GM18868 (cell line): ENCODE measurements around the gene DRAXIN.

Source experiments
- ATAC-seq: cut with Tn5 transposase; IDR thresholded peaks from one replicate; pipeline ENCODE4 v1.9.1; 2021; ENCODE audit warnings: mild to moderate bottlenecking, moderate library complexity; ENCODE audit not compliant: unreplicated experiment

The DRAXIN gene

GRCh38 chr1:11684070-11684469 is 7.4 kb upstream of the DRAXIN start:
- ATAC-seq: no peak

GRCh38 chr1:11685210-11685752 is 6.2 kb upstream of the DRAXIN start:
- ATAC-seq: no peak

- ATAC-seq: no peak
Measured at GRCh38 chr1:11688506-11688905, 3.0 kb upstream of the DRAXIN start.

- no peak for ATAC-seq
Measured at GRCh38 chr1:11690397-11691301, 861 bp upstream of the DRAXIN start.

DNA sequence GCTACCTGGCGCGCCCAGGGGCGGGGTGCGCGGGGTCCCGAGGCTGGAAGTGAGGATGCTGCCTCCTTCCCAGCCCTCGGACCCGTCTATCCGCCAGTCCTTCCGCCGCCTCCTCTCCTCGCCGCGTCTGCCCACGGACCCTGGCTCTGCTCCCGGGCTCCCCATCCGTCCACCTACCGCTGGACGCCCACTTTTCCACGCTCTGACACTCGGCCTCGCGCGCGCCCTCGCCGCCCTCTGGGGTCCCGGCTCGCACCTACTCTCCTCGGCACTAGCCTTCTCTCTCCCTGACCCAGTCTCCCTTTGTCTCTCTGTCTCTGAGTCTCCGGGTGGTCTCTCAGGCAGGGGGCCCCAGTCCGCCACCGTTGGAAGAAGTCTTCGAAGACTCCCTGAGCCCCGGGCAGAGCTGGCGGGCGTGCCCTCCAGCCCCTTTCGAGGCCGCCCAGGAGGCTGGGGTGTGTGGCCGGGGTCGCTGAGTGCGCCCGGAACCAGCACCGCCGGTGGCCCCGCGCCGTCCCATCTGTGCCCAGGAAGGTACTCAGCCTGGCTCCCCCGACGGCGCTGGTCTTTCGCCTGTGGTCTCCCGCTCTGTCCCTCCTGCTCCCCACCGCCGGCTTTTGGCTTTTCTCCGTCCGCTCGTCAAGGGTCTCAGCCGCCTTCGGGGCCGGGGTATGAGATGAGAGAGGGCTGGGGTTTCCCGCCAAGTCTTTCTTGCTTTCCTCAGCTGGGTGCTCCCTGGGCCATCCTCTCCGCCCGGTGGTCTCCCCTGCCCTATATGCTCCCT is 610 bp downstream of the DRAXIN start:
- ATAC-seq: no peak

- ATAC-seq: no peak
Measured at GRCh38 chr1:11693024-11693590, 1.6 kb downstream of the DRAXIN start.

DNA sequence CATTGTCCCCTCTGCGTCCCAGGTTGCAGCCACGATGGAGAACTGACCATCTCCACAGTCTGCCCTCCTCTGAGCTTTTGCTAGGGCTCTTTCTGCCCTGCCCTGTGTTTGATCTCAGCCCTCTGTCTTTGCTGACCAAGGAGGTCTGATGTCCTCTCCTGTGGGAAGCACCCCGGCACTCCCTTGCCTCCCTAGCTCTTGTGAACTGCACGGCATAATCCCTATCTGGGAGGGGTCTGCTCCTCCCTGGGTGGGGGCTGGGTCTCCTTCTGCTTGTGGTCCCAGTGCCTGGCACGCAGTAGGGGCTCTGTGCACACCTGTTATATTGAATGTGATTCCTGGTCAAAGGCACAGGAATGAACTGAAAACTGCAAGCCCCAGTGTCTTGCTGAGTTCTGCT is 2.4 kb downstream of the DRAXIN start:
- no peak for ATAC-seq

GRCh38 chr1:11695861-11696260 is 4.4 kb downstream of the DRAXIN start:
- ATAC-seq: no peak

- ATAC-seq: no peak
Measured at GRCh38 chr1:11697188-11697892, 5.8 kb downstream of the DRAXIN start.

DNA sequence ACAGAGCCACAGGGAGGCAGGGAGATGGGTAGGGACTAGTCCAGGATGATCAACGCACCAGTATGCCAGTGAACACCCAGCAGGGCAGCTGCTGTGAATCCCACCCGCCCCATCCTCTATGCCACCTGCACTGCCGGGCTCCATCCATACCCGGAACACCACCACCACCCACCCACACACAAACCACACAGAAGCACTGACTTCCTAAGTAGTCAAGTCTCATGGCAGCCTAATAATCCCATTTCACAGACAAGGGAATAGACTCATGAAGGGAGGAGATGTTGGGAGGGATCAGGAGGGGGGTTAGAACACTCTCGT is 6.3 kb downstream of the DRAXIN start:
- no peak for ATAC-seq

- ATAC-seq: no peak
Measured at GRCh38 chr1:11700601-11701467, 9.3 kb downstream of the DRAXIN start.

DNA sequence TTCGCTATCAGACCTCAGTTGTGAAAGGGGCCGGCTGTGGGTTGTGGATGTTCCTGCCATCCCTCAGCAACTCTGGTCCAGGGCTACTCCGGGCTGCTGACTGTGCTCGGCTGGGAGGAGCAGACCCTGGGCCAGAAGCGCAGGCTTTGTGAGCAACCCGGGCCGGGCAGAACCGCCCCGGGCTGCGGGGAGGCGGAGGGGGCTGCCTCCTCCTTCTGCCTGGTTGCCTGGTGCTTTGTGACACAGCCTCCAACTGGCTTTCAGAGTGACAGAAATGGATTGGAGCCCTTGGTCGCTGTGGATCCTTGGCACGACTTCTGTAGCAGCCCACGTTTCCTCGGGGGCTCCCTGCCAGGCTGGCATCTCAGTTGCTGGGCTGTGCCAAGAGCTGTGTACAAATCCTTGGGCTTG is 10.0 kb downstream of the DRAXIN start:
- no peak for ATAC-seq

- no peak for ATAC-seq
Measured at GRCh38 chr1:11701981-11702803, 10.7 kb downstream of the DRAXIN start.

DNA sequence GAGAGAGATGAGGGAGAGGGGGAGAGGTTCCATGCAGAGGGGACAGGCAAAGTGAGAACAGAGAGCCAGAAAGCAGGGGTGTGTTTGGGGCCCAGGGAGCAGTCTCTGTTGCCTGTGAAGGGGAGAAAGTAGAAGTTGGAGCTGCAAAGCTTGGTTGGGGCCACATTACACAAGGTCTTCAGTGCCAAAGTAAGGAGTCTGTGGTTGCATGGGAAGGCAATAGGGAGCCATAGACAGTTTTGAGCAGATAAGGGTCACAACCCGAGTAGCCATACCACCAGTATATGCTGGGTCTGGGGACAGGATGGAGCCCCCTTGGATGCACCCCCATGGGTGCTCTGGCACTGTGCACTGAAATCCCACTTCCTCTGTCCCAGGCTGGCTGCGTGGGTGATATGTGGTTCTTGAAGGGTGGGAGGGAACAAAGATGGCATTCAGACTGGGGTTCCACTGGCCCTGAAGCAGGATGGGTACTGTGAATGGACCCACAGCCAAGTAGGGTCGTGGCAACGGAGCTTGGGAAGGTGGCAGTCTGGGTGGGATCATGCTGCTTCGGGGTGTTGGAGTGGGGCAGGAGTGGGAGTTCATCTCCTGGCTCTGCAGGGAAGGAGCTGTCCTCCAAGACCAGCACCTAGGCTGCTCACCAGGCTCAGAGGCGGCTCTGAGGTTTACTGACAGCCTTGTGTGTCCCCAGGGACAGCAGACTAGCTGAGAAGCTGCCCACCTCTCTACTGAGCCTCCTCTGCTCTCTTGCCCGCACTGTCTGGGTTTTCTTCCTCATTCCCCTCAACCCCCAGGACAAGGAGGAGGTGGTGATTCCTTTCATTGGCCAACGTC is 12.1 kb downstream of the DRAXIN start:
- ATAC-seq: no peak

- no peak for ATAC-seq
Measured at GRCh38 chr1:11704194-11704529, 12.7 kb downstream of the DRAXIN start.

DNA sequence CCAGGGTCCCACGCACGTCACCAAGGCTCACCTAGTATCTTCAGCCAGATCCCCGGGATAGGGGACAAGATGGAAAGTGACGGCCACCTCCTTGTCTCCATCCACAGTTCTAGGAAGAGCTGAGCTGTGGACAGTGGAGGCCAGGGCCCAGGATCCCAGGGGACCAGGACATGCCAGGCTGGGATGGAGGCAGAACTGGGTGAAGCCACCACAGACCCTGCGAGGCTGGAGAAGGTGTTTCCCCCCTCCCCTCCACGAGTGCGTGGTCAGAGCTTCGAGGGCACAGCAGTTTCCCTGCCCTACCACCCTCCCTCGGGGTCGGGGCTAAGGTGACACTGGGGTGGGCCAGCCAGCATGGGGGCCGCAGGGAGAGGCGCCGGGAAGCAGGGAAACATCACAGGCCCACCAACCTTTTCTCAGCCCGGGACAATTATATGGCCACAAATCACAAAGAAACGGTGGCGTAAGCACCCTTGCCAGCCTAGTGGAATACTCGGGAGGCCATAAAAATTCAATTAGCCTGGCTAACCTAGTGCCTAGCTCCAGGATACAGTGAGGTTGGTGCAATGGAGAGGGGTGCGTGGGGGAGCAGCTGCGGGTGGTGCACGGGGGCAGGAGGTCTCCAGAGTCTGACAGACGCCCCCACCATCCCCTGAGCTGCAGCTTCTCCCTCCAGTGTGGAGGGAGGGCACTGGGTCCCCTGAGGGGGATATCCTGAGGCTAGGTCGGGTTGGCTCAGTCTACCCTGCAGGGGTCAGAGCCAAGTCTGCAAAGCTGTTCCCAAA is 13.4 kb downstream of the DRAXIN start:
- ATAC-seq: no peak

GRCh38 chr1:11705596-11705995 is 14.1 kb downstream of the DRAXIN start:
- ATAC-seq: no peak

GRCh38 chr1:11706292-11706691 is 14.8 kb downstream of the DRAXIN start:
- ATAC-seq: no peak
